Epithelial cell of esophagus (primary cell): ENCODE data around the gene ADAM19.

Experiments
- DNase-seq: peaks from one replicate; pipeline ENCODE4 v3.0.0; 2010; ENCODE audit warnings: low read depth
- H3K4me3 ChIP-seq: 2 replicates; pipeline ENCODE4 v1.5.1; 2011; ENCODE audit warnings: mild to moderate bottlenecking, low read length, control low read depth
- TF ChIP-seq, protein P1 (sequence below): IDR thresholded peaks from 2 replicates; pipeline ENCODE4 v1.5.1; 2011; ENCODE audit warnings: low read depth, mild to moderate bottlenecking, low read length, control low read depth, inconsistent platforms; ENCODE audit not compliant: insufficient read depth; ENCODE audit errors: missing control alignments

ADAM19 gene

DNA sequence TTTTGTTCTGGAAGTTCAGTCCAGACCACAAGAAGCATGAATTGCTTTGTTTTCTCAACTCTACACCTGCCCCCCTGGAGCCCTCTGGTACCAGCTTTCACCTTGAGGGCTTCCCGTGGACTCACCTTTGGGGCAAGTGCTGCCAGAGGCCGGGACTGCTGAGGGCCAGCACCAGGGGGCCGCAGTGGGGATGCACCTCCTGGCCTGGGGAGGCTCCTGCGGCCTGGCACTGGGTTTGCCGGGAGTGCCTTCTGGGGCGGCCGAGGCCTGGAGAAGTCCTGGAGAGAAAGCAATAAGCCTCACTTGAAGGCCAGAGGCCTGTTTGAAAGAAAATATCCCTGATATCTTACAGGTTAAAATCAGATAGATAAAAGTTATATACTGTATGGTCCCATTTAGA lies 93.9 kb downstream of the ADAM19 start:
- no peak overlapping the region for H3K4me3 ChIP-seq
- DNase-seq: no peak
- TF ChIP-seq, protein P1, sequence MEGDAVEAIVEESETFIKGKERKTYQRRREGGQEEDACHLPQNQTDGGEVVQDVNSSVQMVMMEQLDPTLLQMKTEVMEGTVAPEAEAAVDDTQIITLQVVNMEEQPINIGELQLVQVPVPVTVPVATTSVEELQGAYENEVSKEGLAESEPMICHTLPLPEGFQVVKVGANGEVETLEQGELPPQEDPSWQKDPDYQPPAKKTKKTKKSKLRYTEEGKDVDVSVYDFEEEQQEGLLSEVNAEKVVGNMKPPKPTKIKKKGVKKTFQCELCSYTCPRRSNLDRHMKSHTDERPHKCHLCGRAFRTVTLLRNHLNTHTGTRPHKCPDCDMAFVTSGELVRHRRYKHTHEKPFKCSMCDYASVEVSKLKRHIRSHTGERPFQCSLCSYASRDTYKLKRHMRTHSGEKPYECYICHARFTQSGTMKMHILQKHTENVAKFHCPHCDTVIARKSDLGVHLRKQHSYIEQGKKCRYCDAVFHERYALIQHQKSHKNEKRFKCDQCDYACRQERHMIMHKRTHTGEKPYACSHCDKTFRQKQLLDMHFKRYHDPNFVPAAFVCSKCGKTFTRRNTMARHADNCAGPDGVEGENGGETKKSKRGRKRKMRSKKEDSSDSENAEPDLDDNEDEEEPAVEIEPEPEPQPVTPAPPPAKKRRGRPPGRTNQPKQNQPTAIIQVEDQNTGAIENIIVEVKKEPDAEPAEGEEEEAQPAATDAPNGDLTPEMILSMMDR: no peak

DNA sequence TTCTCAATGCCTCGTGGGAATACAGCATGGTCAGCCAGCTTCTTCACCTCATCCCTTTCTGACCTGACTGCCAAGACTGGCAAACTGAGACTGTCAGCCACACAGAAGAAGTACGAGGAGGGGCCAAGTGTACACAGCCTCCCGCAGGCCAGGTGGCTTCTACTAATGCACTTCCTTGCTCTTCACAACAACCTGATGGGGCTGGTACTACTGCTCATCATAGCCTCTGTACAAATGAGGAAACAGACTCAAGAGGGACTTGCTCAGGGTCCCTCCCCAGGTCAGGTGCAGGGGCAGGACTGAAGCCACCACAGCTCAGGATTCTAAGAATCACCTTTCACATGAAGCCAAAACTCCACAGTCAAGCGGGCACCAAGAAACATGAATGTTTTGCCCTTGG lies 94.3 kb downstream of the ADAM19 start:
- no peak for DNase-seq
- no peak overlapping the region for H3K4me3 ChIP-seq
- TF ChIP-seq, protein P1: no peak

DNA sequence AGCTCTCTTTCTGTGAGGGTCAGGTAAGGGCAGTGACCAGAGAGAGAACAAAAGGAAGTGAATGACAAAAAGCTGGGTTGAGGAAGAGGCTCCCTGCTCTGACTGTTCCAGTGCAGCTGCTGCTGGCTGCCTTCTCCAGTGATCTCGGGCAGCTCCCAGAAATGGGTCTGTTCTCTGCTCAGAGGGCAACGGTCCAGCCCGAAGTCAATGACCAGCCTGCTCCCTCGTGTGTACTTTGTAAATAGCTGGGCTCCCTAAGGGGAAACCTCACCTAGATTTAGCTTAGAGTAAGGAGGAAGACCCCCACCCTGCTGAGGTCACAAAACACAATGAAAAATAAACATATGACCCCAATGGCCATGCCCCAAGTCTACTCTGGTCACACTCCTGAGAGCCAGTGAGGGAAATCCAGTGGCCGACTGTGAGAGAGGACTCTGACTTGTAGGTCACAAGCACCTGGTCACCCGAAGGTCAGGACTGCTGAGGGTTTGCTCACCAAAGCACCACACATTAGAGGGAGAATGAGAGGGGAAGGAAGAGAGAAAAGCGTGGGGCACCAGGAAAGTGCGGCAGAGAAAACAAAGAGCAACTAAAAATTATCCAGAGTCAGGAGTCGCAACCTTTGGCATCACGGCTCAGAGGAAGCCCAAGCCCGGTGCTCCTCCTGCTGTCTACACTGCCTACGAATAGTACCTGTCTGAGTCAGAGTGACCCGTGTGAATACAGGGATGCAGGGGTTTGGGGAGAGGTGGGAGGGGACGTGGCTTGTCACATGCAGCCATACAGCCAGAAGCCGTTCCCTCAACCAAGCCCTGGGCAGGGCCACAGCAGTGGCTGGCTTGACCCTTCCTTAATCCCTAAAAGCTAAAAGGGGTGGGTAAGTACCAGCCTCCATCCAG lies 95.7 kb downstream of the ADAM19 start:
- TF ChIP-seq, protein P1: no peak
- DNase-seq: no peak
- H3K4me3 ChIP-seq: no peak overlapping the region

DNA sequence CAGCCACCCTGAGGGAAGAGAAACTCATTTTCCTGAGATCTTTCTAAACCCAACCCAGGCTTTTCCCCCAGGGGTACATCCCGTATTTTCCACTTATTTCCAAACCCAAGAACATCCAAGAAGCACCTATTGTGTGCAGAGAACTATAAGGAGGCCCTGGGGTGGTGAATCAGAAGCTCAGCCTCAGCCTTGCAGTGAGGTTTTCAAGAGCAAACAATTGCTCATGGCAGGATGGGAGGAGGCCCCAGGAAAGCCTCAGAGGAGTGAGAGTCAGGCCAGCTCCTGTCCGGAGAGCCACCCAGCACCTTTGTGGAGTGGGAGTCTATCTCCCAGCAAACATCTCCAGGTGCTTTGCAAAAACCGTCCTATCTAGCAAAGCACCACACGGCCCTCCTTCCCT lies 96.4 kb downstream of the ADAM19 start:
- TF ChIP-seq, protein P1: no peak
- H3K4me3 ChIP-seq: no peak overlapping the region
- DNase-seq: peak; percentile 68

DNA sequence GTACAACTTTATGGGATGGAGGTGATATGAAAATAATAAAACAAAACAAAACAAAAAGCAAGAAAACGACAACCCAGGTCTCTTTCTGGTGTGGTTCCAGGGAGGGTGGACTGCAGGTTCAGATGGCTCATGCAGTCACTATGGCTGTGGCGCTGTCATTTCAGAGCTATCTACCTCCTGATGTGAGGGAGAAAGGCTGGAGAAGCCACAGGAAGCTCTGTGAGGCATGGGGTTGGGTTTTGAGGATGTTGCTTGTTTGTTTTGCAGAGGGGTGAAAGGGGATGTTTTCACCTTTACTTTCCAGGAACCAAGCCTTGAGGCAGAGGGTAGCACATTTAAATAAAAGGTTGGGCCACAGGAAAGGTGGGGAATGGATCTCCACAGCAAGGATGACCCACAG lies 96.8 kb downstream of the ADAM19 start:
- H3K4me3 ChIP-seq: no peak overlapping the region
- TF ChIP-seq, protein P1: no peak
- no peak for DNase-seq

GRCh38 chr5:157477814-157478494 lies 97.6 kb downstream of the ADAM19 start:
- no peak for DNase-seq
- no peak overlapping the region for H3K4me3 ChIP-seq
- TF ChIP-seq, protein P1: no peak
